K562 (cell line): ENCODE data around the gene CBX4. TPM values are rescaled to one million over a fixed set of nuclear protein-coding genes. Genes with fewer than 3 reads are reported as not detected.

Source experiments
- ATAC-seq: fragments of 200-7000 bp; cut with Tn5 transposase; 3 replicates; pipeline ENCODE4 v1.9.1; 2020; ENCODE audit warnings: moderate library complexity
- BruUV-seq: library from RNA; stranded (reverse); fragments of 400-500 nt; replicated peaks from 2 replicates; lab custom pipeline; 2021; lab: Mats Ljungman, UMichigan
- CTCF ChIA-PET: fragments of 300-600 bp; formaldehyde crosslinking; extraction: SDS; loops from one replicate; lab custom pipeline; 2021; ENCODE audit warnings: low intra/inter-chr PET ratio; lab: Yijun Ruan, JAX
- POLR2A ChIA-PET: fragments of 300-600, 350-650 bp; sonication (Branson Sonifier 250); formaldehyde crosslinking; extraction: SDS; loops from one replicate; lab custom pipeline; 2021; ENCODE audit warnings: antibody characterized with exemption, inconsistent platforms; lab: Yijun Ruan, JAX
- DNase-seq, 4 experiments: peaks; one replicate each; pipeline versions ENCODE4 v3.0.0 to v3.0.0-alpha.2; 2011 to 2018; ENCODE audit warnings: low spot score in 3 of 4, mixed read lengths in 3 of 4; ENCODE audit errors: extremely low read depth in 1 of 4
- FAIRE-seq: peaks from 2 replicates; lab custom pipeline; 2011; peaks lifted over from hg19 to GRCh38; lab: Jason Lieb, UNC
- H2AFZ ChIP-seq: 2 replicates; pipeline ENCODE4 v1.6.0; 2011; ENCODE audit warnings: low read depth, low read length, control low read depth, inconsistent platforms
- H3K27ac ChIP-seq: fragments of 200-600 bp; 3 replicates; pipeline ENCODE4 v1.8.0; 2011; ENCODE audit warnings: low read depth, mild to moderate bottlenecking, control low read depth, inconsistent platforms, low read length, moderate library complexity, mixed read lengths; ENCODE audit errors: extremely low read depth
- H3K27me3 ChIP-seq, 2 experiments: fragments of 300-600 bp in 1 of 2; 2 replicates in 1 of 2; 3 replicates in 1 of 2; pipeline versions ENCODE4 v1.6.0 to v1.8.0; 2011; ENCODE audit warnings: inconsistent platforms in 2 of 2, low read length in 2 of 2, mild to moderate bottlenecking in 1 of 2, mixed read lengths in 1 of 2, moderate library complexity in 1 of 2; ENCODE audit not compliant: control insufficient read depth in 2 of 2, insufficient read depth in 2 of 2
- H3K36me3 ChIP-seq: fragments of 300-600 bp; 3 replicates; pipeline ENCODE4 v1.8.0; 2011; ENCODE audit warnings: mild to moderate bottlenecking, low read length, inconsistent platforms; ENCODE audit not compliant: control insufficient read depth, insufficient read depth
- H3K4me1 ChIP-seq, 2 experiments: fragments of 200-600 bp in 1 of 2; replicated peaks in 1 of 2; 2 replicates in 1 of 2; 3 replicates in 1 of 2; pipeline versions ENCODE4 v1.5.1 to v1.8.0; 2011; ENCODE audit warnings: inconsistent platforms in 2 of 2, low read length in 2 of 2, mild to moderate bottlenecking in 1 of 2, mixed read lengths in 1 of 2, moderate library complexity in 1 of 2; ENCODE audit not compliant: control insufficient read depth in 2 of 2, insufficient read depth in 2 of 2
- H3K4me2 ChIP-seq: 2 replicates; pipeline ENCODE4 v1.6.1; 2011; ENCODE audit warnings: low read length, control low read depth, inconsistent platforms, mixed read lengths; ENCODE audit not compliant: insufficient read depth
- H3K4me3 ChIP-seq: fragments of 200-600 bp; sonication (generic), shearing (Covaris generic); 2 replicates; pipeline ENCODE4 v1.5.1; 2016; ENCODE audit warnings: control low read depth, inconsistent platforms
- H3K79me2 ChIP-seq: fragments of 200-600 bp; 3 replicates; pipeline ENCODE4 v1.8.0; 2011; ENCODE audit warnings: low read length, inconsistent platforms; ENCODE audit not compliant: control insufficient read depth, insufficient read depth
- H3K9ac ChIP-seq, 2 experiments: 2 replicates each; pipeline versions ENCODE4 v1.6.0 to v1.6.1; 2011; ENCODE audit warnings: low read depth in 2 of 2, low read length in 2 of 2, control low read depth in 1 of 2, inconsistent platforms in 1 of 2, mild to moderate bottlenecking in 1 of 2, mixed read lengths in 1 of 2; ENCODE audit not compliant: insufficient read depth in 1 of 2
- H3K9me1 ChIP-seq: one replicate; pipeline ENCODE4 v1.6.0; 2011; ENCODE audit warnings: inconsistent platforms, mild to moderate bottlenecking, low read length, moderate library complexity; ENCODE audit not compliant: control insufficient read depth, insufficient read depth
- H3K9me3 ChIP-seq: replicated peaks from 2 replicates; pipeline ENCODE4 v1.5.1; 2011; ENCODE audit warnings: low read depth, low read length, inconsistent platforms; ENCODE audit not compliant: control insufficient read depth, insufficient read depth
- H4K20me1 ChIP-seq: replicated peaks from 2 replicates; pipeline ENCODE4 v1.6.1; 2011; ENCODE audit warnings: low read length, inconsistent platforms, mixed read lengths; ENCODE audit not compliant: control insufficient read depth, insufficient read depth
- ATF1 ChIP-seq, 2 experiments: fragments of 450-650 bp in 1 of 2; IDR thresholded peaks; 2 replicates each; pipeline ENCODE4 v1.6.1; 2016; ENCODE audit warnings: missing compliant biosample characterization in 1 of 2, missing genetic modification characterization in 1 of 2
- ATF7 ChIP-seq: fragments of 450-650 bp; IDR thresholded peaks from 2 replicates; pipeline ENCODE4 v1.7.1; 2014; ENCODE audit warnings: mild to moderate bottlenecking, moderate library complexity
- CBX1 ChIP-seq: sonication (generic); IDR thresholded peaks from 2 replicates; pipeline ENCODE4 v1.6.1; 2016; ENCODE audit warnings: antibody characterized with exemption, low read depth, mild to moderate bottlenecking
- CREM ChIP-seq: IDR thresholded peaks from 2 replicates; pipeline ENCODE4 v1.6.1; 2014; ENCODE audit warnings: antibody characterized with exemption, low read depth
- HIVEP1 ChIP-seq: fragments of 250-450 bp; sonication (Bioruptor Pico); IDR thresholded peaks from 2 replicates; pipeline ENCODE4 v1.4.0; 2020; ENCODE audit warnings: mild to moderate bottlenecking
- JUN ChIP-seq, 2 experiments: sonication (generic) in 1 of 2; formaldehyde crosslinking in 1 of 2; IDR thresholded peaks; 2 replicates each; pipeline versions ENCODE4 v1.6.1 to v1.8.0; 2012 to 2022; ENCODE audit warnings: borderline replicate concordance in 2 of 2, mild to moderate bottlenecking in 2 of 2, improper control_type of control experiment in 1 of 2, low read depth in 1 of 2, low read length in 1 of 2, missing genetic modification reagents in 1 of 2
- SP1 ChIP-seq: sonication (generic); formaldehyde crosslinking; IDR thresholded peaks from 2 replicates; pipeline ENCODE4 v1.8.1; 2022; ENCODE audit warnings: mild to moderate bottlenecking, missing genetic modification reagents
- ZNF175 ChIP-seq: fragments of 200-800 bp; sonication (Bioruptor generic); IDR thresholded peaks from 2 replicates; pipeline ENCODE4 v1.6.1; 2016; ENCODE audit warnings: low read depth, mild to moderate bottlenecking, missing genetic modification characterization, missing compliant biosample characterization
- WGBS: fragments of 100-300 bp; shearing (Covaris generic); methylation state at CpG from one replicate; pipeline ENCODE4 v1.1.6; 2016; ENCODE audit warnings: low coverage, mixed read lengths; ENCODE audit not compliant: insufficient coverage; ENCODE audit errors: missing lambda C conversion rate; 5-methylcytosine and 5-hydroxymethylcytosine counted together
- in situ Hi-C: fragments of 300-500 bp; cut with MboI; formaldehyde crosslinking; loops from 4 replicates; pipeline ENCODE4 v1.15.0; 2018; ENCODE audit warnings: inconsistent platforms, mixed read lengths
- intact Hi-C: fragments of 100-400 bp; cut with micrococcal nuclease; formaldehyde crosslinking; loops from 2 replicates; pipeline ENCODE4 v1.14.2; 2022
- polyA plus RNA-seq, 8 experiments: library from polyadenylated mRNA; depleted of rRNA in 4 of 8; stranded (reverse) in 5 of 8; unstranded in 3 of 8; fragments of >200 nt; fragmentation: Nextera tagmentation in 2 of 8; fragmentation: Illumina TruSeq in 1 of 8; extraction: Ambion mirVana in 2 of 8; extraction: Trizol in 1 of 8; gene quantifications; 2 replicates each; pipeline versions ENCODE4 v1.2.1 to v1.2.3, GENCODE V29; 2011 to 2014; ENCODE audit warnings: inconsistent platforms in 1 of 8, missing spikeins in 1 of 8
- total RNA-seq, 7 experiments: library from RNA; depleted of rRNA in 6 of 7; stranded (reverse); fragments of >200 nt in 6 of 7; fragmentation: Illumina TruSeq in 2 of 7; extraction: Trizol in 2 of 7; gene quantifications; 2 replicates each; pipeline versions ENCODE4 v1.2.1 to v1.2.3, GENCODE V29; 2011 to 2021; ENCODE audit warnings: low replicate concordance in 1 of 7
- TF ChIP-seq, protein P1 (sequence below), 2 experiments: fragments of 450-650 bp in 1 of 2; sonication (generic) in 1 of 2; formaldehyde crosslinking in 1 of 2; IDR thresholded peaks in 1 of 2; conservative IDR thresholded peaks in 1 of 2; 2 replicates each; pipeline versions ENCODE4 v1.6.1 to v1.8.1; 2016 to 2023; ENCODE audit warnings: mild to moderate bottlenecking in 2 of 2, moderate library complexity in 2 of 2, inconsistent platforms in 1 of 2, missing genetic modification reagents in 1 of 2
- TF ChIP-seq, protein P2 (sequence below): sonication (generic); formaldehyde crosslinking; IDR thresholded peaks from 2 replicates; pipeline ENCODE4 v1.8.0; 2022; ENCODE audit warnings: missing genetic modification reagents, mild to moderate bottlenecking, moderate library complexity, borderline replicate concordance
- TF ChIP-seq, protein P3 (sequence below), 2 experiments: fragments of 450-650 bp; conservative IDR thresholded peaks; 2 replicates each; pipeline ENCODE4 v1.6.1; 2017; ENCODE audit warnings: mild to moderate bottlenecking in 2 of 2, moderate library complexity in 2 of 2
- TF ChIP-seq, protein P4 (sequence below): sonication (generic); formaldehyde crosslinking; IDR thresholded peaks from 2 replicates; pipeline ENCODE4 v1.8.0; 2022; ENCODE audit warnings: mild to moderate bottlenecking, missing genetic modification reagents
- TF ChIP-seq, protein P5 (sequence below), 2 experiments: fragments of 250-450 bp in 1 of 2; fragments of 450-650 bp in 1 of 2; sonication (Bioruptor Pico) in 1 of 2; IDR thresholded peaks; 2 replicates each; pipeline versions ENCODE4 v1.6.1 to v1.8.0; 2016 to 2021; ENCODE audit warnings: mild to moderate bottlenecking in 2 of 2, moderate library complexity in 2 of 2, missing compliant biosample characterization in 1 of 2, missing genetic modification characterization in 1 of 2

CBX4 gene
- total and polyA plus RNA-seq, 9 of the 15 experiments (the other 6 are each of a cell fraction or from before 2014, with no cell fraction given) = 0.98 to 50.5 (median 10.0) TPM

DNA sequence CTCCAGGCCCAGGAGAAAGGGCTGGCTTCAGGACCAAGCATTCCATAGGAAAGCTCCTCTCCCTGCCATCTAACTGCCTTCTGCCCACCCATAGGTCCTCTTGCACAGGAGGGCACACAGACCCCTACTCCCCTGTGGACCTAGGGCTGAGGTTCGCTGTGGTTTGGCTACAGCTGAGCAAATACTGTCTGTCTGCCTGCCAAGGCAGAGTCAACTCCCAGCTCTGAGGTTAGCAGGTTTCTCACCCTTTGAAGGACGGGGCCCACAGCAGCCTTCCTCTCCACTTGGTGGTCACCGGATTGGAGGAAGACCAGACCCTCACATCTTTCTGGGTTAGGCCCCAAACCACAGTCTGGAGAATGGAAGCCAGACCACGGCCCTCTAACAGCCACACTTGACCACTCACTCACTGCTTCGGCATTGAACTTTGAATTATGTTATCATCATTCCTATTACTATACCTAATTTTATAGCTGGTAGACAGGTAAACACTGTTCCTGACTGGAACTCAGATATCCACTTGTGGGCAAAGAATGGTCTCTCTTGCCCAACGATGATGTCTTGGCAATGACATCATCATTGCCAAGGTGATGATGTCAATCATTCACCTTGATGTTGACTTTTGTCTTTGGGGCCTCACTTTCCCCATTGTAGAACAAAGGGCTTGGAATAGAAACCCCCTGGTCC, 14.2 kb downstream of the CBX4 start:
- H3K4me3 ChIP-seq = peak overlapping the region; percentile 44
- H2AFZ ChIP-seq = no peak overlapping the region
- no peaks in the 10 kb centered on the region for H3K36me3 ChIP-seq
- no TSS peak for BruUV-seq
- DNase-seq (peak in 1 of 4 experiments; percentile 21), ATAC-seq (no peak), FAIRE-seq (peak; percentile 32)
- no peaks in the 10 kb centered on the region for H3K27me3 ChIP-seq
- in situ Hi-C loops = no loop called here
- H3K4me1 ChIP-seq = peaks cover 64 to 70% of the 10 kb centered on the region in 2 experiments
- no peaks in the 10 kb centered on the region for H3K9me3 ChIP-seq
- peak overlapping the region; percentile 90 for H3K4me2 ChIP-seq
- peaks cover 31% of the 10 kb centered on the region for H3K79me2 ChIP-seq
- H3K9me1 ChIP-seq = no peaks in the 10 kb centered on the region
- no peaks in the 10 kb centered on the region for H4K20me1 ChIP-seq
- WGBS = 30% methylated on average over 6 of the region's 6 CpGs
- CTCF ChIA-PET = no interaction called here
- H3K27ac ChIP-seq = peak overlapping the region; percentile 87
- peak overlapping the region; percentile 77 to 87; a peak in 3 of 4 replicates for H3K9ac ChIP-seq
- intact Hi-C loops = no loop called here
- POLR2A ChIA-PET = interaction anchor here (0.5 to 17.8 kb wide), 5 partner anchors 10 to 83 kb away, joined by 3 to 386 read pairs (median 9); no protein-coding TSS in a partner anchor
- TF ChIP-seq JUN (IDR thresholded peaks at IDR 0.05; ENCODE audit: borderline replicate concordance, low read depth, low read length) = 0 out of 2 replicates have a peak, but pooled peaks have one; percentile 11
- TF ChIP-seq JUN (CRISPR knock-in tag; IDR thresholded peaks at IDR 0.05; ENCODE audit: borderline replicate concordance) = no peak
- peak; percentile 89 for TF ChIP-seq ATF7
- TF ChIP-seq, protein P1, sequence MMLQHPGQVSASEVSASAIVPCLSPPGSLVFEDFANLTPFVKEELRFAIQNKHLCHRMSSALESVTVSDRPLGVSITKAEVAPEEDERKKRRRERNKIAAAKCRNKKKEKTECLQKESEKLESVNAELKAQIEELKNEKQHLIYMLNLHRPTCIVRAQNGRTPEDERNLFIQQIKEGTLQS (IDR thresholded peaks at IDR 0.05) = peak; percentile 93
- TF ChIP-seq, protein P1 (CRISPR knock-in tag; conservative IDR thresholded peaks at IDR 0.05) = no peak
- 0 out of 2 replicates have a peak, but pooled peaks have one; percentile 59 for TF ChIP-seq ZNF175 (CRISPR knock-in tag)
- TF ChIP-seq, protein P2, sequence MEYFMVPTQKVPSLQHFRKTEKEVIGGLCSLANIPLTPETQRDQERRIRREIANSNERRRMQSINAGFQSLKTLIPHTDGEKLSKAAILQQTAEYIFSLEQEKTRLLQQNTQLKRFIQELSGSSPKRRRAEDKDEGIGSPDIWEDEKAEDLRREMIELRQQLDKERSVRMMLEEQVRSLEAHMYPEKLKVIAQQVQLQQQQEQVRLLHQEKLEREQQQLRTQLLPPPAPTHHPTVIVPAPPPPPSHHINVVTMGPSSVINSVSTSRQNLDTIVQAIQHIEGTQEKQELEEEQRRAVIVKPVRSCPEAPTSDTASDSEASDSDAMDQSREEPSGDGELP (CRISPR knock-in tag) = peak; percentile 66
- TF ChIP-seq, protein P3, sequence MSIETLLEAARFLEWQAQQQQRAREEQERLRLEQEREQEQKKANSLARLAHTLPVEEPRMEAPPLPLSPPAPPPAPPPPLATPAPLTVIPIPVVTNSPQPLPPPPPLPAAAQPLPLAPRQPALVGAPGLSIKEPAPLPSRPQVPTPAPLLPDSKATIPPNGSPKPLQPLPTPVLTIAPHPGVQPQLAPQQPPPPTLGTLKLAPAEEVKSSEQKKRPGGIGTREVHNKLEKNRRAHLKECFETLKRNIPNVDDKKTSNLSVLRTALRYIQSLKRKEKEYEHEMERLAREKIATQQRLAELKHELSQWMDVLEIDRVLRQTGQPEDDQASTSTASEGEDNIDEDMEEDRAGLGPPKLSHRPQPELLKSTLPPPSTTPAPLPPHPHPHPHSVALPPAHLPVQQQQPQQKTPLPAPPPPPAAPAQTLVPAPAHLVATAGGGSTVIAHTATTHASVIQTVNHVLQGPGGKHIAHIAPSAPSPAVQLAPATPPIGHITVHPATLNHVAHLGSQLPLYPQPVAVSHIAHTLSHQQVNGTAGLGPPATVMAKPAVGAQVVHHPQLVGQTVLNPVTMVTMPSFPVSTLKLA (conservative IDR thresholded peaks at IDR 0.05) = no peak
- TF ChIP-seq SP1 (CRISPR knock-in tag) = peak; percentile 12; the same call in 1 of the 2 replicates
- no peak for TF ChIP-seq HIVEP1 (CRISPR knock-in tag)
- TF ChIP-seq ATF1 (CRISPR knock-in tag; IDR thresholded peaks at IDR 0.05) = no peak
- TF ChIP-seq ATF1 (tag; IDR thresholded peaks at IDR 0.05) = peak; percentile 67
- TF ChIP-seq, protein P4, sequence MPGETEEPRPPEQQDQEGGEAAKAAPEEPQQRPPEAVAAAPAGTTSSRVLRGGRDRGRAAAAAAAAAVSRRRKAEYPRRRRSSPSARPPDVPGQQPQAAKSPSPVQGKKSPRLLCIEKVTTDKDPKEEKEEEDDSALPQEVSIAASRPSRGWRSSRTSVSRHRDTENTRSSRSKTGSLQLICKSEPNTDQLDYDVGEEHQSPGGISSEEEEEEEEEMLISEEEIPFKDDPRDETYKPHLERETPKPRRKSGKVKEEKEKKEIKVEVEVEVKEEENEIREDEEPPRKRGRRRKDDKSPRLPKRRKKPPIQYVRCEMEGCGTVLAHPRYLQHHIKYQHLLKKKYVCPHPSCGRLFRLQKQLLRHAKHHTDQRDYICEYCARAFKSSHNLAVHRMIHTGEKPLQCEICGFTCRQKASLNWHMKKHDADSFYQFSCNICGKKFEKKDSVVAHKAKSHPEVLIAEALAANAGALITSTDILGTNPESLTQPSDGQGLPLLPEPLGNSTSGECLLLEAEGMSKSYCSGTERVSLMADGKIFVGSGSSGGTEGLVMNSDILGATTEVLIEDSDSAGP = no peak
- TF ChIP-seq CBX1 = no peak
- 0 out of 2 replicates have a peak, but pooled peaks have one; percentile 12 for TF ChIP-seq CREM
- TF ChIP-seq, protein P5, sequence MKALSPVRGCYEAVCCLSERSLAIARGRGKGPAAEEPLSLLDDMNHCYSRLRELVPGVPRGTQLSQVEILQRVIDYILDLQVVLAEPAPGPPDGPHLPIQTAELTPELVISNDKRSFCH (CRISPR knock-in tag; IDR thresholded peaks at IDR 0.05) = no peak
- TF ChIP-seq, protein P5 (tag; IDR thresholded peaks at IDR 0.05) = 0 out of 2 replicates have a peak, but pooled peaks have one; percentile 30
